ENCODE data around the gene CDCA3.

CDCA3 gene

DNA sequence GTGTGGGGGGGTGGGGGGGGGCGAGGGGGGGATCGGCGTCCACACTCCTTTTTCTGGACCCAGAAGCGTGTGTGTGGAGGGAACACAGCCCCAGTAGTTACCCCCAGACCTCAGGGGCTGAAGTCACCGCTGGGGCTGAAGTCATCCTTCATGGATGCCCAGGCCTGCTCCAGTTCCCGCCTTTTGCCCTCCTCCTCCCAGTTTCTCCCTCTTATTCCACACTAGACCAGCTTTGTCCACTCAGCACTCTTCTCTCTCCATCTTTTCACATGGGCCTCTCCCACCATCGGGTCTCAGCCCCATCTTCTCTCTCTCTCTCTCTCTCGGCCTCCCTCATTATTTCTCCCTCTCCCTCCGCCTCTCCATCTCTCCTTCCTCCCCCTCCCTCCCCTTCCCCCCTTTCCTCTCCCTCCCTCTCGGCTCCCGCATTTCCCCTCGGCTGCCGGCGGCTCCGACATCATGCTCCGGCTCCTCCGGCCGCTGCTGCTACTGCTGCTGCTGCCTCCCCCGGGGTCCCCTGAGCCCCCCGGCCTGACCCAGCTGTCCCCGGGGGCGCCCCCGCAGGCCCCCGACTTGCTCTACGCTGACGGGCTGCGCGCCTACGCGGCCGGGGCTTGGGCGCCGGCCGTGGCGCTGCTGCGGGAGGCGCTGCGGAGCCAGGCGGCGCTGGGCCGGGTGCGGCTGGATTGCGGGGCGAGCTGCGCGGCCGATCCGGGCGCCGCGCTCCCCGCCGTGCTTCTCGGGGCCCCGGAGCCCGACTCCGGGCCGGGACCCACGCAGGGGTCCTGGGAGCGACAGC, 22.9 kb downstream of the CDCA3 start, which contains the start of gene P3H3:
Gene P3H3, plus strand, starts transcription at position 426 of the 799 bp plus-strand sequence. Its CDS starts 34 bp downstream, at position 460.
- Mint-ChIP-seq H3K4me3 (peak within 1 kb of the TSS; percentile 85), H3K27ac (peak within 1 kb of the TSS; percentile 59), H3K9me3 (no peaks in the 10 kb centered on the region), H3K36me3 (ENCODE audit: low read depth) (no peaks in the 10 kb centered on the region), H3K4me1 (ENCODE audit: low read depth) (peaks cover 19% of the 10 kb centered on the region), H3K27me3 (ENCODE audit: low read depth) (peaks cover 49% of the 10 kb centered on the region)
- DNase-seq (ENCODE audit: low spot score): no peak

DNA sequence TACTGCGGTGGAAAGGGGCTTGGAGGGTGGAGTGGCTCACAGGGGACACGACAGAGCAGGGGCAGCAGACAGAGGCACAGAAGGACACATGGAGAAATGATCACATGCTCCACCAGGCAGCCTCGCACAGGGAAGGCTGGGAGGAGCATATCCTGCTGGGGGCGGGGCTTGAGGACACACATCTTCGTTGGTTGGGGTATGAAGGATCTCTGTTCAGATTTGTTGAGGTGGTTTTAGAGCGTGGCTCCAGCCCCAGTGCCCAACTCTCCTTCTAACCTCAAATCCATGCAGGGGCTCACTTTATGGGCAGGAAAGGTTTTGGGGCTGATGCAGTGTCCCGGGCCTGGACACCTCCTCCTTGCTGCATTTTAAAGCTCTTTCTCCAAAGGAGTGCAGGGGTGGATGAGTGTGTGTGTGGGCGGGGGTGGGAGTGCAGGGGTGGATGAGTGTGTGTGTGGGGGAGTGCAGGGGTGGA, 23.6 kb downstream of the CDCA3 start:
- H3K9me3 Mint-ChIP-seq: no peaks in the 10 kb centered on the region
- H3K4me1 Mint-ChIP-seq (ENCODE audit: low read depth): peaks cover 19% of the 10 kb centered on the region
- peaks cover 55% of the 10 kb centered on the region for H3K27me3 Mint-ChIP-seq (ENCODE audit: low read depth)
- peak overlapping the region; percentile 10 for H3K27ac Mint-ChIP-seq
- H3K4me3 Mint-ChIP-seq: peak overlapping the region; percentile 55
- peak; percentile 53 for DNase-seq (ENCODE audit: low spot score)
- H3K36me3 Mint-ChIP-seq (ENCODE audit: low read depth): no peaks in the 10 kb centered on the region

DNA sequence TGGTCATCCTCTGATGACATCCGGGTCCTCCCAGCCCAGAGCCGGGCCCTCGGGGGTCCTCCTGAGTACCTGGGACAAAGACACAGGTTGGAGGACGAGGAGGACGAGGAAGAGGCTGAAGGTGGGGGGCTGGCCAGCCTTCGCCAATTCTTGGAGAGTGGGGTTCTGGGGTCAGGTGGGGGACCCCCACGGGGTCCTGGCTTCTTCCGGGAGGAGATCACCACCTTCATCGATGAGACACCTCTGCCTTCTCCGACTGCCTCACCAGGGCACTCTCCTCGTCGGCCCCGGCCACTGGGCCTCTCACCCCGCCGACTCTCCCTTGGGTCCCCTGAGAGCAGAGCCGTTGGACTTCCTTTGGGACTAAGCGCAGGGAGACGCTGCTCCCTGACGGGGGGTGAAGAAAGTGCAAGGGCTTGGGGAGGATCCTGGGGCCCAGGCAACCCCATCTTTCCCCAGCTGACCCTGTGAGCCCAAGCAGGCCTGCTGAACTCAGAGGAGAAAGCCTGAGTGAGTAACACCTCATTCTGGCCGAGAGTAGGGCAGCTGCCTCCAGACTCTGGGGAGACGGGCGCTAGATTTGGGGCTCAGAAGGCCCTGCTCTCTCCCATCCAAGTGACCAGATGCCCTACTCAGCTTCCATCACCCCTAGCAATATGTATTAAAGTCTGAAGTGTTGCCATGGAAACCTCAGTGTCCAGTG, 24.2 kb downstream of the CDCA3 start:
- Mint-ChIP-seq H3K4me3 (peak overlapping the region; percentile 55), H3K27ac (peak overlapping the region; percentile 10), H3K27me3 (ENCODE audit: low read depth) (peaks cover 61% of the 10 kb centered on the region)

DNA sequence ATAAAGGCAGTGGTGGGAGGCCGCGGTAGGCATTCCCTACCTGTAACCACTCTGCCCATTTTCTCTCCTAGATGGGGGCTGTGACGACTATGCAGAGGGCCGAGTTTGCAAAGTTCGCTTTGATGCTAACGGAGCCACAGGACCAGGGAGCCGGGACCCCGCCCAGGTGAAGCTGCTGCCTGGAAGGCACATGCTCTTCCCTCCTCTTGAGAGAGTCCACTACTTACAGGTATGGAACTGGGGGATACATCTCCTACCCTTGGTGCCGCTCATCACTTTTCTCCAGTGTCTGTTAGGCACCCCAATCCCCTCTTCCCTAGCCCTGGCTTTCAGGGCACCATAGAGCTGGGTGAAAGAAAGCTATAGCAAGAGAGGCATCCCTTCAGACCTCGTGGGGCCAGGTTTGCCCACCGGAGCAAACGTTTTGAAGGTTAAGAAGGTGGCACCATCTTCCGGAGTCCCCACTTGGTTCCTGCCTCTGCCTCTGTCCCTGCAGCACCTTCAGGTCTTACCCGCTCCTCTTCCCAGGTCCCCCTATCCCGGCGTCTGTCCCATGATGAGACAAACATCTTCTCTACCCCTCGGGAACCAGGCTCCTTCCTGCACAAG, 24.9 kb downstream of the CDCA3 start:
- H3K4me3 Mint-ChIP-seq: no peak overlapping the region
- DNase-seq (ENCODE audit: low spot score): no peak
- H3K36me3 Mint-ChIP-seq (ENCODE audit: low read depth): no peaks in the 10 kb centered on the region
- H3K27ac Mint-ChIP-seq: no peak overlapping the region
- H3K27me3 Mint-ChIP-seq (ENCODE audit: low read depth): peaks cover 63% of the 10 kb centered on the region
- H3K9me3 Mint-ChIP-seq: no peaks in the 10 kb centered on the region
- H3K4me1 Mint-ChIP-seq (ENCODE audit: low read depth): peaks cover 23% of the 10 kb centered on the region

More for the DNA sequence above, 24.2 kb downstream of the CDCA3 start:
- H3K9me3 Mint-ChIP-seq: no peaks in the 10 kb centered on the region
- no peaks in the 10 kb centered on the region for H3K36me3 Mint-ChIP-seq (ENCODE audit: low read depth)
- no peak for DNase-seq (ENCODE audit: low spot score)
- peaks cover 21% of the 10 kb centered on the region for H3K4me1 Mint-ChIP-seq (ENCODE audit: low read depth)

DNA sequence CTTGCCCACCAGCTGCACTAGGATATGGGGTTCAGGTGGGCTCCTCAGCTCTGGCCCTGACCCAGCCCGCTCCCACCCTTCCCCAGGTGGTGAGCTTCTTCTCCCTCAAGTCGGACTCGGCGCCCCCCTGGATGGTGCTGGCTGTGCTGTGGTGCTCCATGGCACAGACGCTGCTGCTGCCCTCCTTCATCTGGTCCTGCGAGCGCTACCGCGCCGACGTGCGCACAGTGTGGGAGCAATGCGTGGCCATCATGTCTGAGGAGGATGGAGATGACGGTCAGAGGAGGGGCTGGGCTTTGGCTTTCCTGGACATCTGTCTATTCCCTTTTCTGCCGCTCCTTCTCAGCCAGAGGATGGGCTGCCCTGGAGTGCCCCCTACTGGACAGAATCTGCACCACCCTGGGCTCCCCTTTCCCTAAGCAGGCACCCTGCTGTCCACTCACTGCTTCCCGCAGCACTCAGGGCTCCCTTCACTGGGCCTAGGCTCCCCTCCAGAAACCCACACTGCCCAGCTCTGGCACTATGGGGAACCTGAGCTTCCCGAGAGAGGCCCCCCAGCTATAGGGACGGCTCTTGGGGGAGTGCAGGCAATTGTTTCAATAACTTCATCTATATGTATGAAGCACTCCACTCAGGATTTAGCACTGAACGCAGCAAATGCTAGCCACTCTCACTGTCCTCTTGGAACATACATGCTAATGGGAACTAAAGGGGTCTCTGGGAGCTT, 25.5 kb downstream of the CDCA3 start:
- peaks cover 30% of the 10 kb centered on the region for H3K4me1 Mint-ChIP-seq (ENCODE audit: low read depth)
- DNase-seq (ENCODE audit: low spot score): peak; percentile 74
- no peak overlapping the region for H3K4me3 Mint-ChIP-seq
- peaks cover 57% of the 10 kb centered on the region for H3K27me3 Mint-ChIP-seq (ENCODE audit: low read depth)
- H3K36me3 Mint-ChIP-seq (ENCODE audit: low read depth): peaks cover 1% of the 10 kb centered on the region
- peak overlapping the region; percentile 9 for H3K27ac Mint-ChIP-seq
- no peaks in the 10 kb centered on the region for H3K9me3 Mint-ChIP-seq

DNA sequence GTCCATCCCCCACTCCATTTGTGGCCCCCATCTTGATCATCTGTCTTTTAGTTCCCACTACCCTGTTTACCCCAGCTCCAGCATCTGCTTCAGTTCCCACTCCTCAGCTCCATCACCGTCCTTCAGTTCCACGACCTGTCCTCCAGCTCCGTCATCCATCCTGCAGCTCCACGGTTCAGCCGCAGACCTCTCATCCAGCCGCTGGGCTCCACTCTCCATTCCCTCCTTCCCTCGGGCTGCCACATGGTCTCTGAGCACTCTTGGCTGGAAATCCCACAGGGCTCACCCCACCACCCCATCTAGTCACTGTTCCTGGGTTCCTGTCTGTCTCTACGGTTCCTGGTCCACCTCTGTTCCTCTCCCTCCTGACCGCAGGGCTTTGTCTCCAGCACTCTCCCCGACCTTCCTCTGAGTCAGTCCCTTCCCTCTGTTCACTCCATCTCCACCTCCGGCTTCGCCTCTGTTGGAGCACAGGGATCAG, 26.1 kb downstream of the CDCA3 start:
- no peaks in the 10 kb centered on the region for H3K9me3 Mint-ChIP-seq
- peaks cover 31% of the 10 kb centered on the region for H3K4me1 Mint-ChIP-seq (ENCODE audit: low read depth)

DNA sequence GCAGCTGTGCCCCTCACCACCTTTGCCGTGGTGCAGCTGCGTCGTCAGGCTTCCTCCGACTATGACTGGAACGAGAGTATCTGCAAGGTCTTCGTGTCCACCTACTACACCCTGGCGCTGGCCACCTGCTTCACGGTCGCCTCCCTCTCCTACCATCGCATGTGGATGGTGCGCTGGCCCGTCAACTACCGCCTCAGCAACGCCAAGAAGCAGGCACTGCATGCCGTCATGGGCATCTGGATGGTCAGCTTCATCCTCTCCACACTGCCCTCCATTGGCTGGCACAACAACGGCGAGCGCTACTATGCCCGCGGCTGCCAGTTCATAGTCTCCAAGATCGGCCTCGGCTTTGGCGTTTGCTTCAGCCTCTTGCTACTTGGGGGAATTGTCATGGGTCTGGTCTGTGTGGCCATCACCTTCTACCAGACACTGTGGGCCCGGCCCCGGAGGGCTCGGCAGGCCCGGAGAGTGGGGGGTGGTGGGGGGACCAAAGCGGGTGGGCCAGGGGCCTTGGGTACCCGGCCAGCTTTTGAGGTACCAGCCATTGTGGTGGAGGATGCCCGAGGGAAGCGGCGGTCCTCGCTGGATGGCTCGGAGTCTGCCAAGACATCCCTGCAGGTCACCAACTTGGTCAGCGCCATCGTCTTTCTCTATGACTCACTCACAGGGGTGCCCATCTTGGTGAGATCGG, 26.9 kb downstream of the CDCA3 start:
- Mint-ChIP-seq H3K4me1 (ENCODE audit: low read depth) (peaks cover 29% of the 10 kb centered on the region), H3K27ac (no peak overlapping the region), H3K36me3 (ENCODE audit: low read depth) (peaks cover 9% of the 10 kb centered on the region), H3K27me3 (ENCODE audit: low read depth) (peaks cover 48% of the 10 kb centered on the region), H3K4me3 (no peak overlapping the region), H3K9me3 (no peaks in the 10 kb centered on the region)
- no peak for DNase-seq (ENCODE audit: low spot score)

More for the DNA sequence above, 26.1 kb downstream of the CDCA3 start:
- H3K27ac Mint-ChIP-seq: no peak overlapping the region
- H3K36me3 Mint-ChIP-seq (ENCODE audit: low read depth): peaks cover 3% of the 10 kb centered on the region
- no peak for DNase-seq (ENCODE audit: low spot score)
- H3K27me3 Mint-ChIP-seq (ENCODE audit: low read depth): peaks cover 53% of the 10 kb centered on the region
- H3K4me3 Mint-ChIP-seq: no peak overlapping the region

DNA sequence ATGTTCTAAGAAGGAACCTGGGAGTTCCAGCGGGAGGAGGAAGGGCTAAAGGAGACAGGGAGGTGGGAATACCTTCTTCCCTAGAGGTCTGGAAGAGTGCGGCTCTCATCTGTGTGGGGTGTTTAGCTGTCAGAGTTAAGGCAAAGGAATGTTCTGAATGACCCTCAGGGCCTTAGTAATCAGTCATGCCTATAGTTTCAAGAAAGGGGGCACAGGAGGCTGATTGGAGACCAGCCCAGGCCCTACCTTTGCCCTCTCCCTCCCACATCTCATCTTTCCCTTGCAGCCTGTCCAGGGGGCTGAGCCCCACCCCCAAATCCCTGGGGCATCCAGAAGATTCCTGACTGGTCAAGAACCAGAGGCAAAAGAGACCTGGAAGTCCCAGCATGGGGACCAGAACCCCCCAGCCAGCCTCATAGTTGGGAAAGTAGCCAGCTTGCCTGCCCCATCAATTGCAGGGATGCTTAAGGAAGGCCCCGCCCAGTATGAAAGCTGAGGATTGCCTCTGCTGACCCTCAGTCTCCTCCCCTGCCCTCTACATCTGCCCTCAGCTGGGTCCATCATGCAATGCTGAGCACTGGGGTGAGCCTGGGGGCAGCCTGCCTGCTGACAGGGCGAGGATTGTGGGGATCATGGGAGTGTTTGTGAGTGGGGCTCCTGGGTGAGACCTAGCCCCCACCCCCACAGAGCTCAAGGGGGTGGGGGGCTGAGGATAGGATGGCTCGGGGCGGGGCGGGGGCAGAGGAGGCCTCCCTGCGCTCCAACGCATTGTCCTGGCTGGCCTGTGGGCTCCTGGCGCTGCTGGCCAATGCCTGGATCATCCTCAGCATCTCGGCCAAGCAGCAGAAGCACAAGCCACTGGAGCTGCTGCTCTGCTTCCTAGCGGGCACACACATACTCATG, 27.7 kb downstream of the CDCA3 start:
- Mint-ChIP-seq H3K4me3 (no peak overlapping the region), H3K27ac (no peak overlapping the region), H3K27me3 (ENCODE audit: low read depth) (peaks cover 43% of the 10 kb centered on the region), H3K4me1 (ENCODE audit: low read depth) (peaks cover 25% of the 10 kb centered on the region), H3K36me3 (ENCODE audit: low read depth) (peaks cover 16% of the 10 kb centered on the region), H3K9me3 (no peaks in the 10 kb centered on the region)
- DNase-seq (ENCODE audit: low spot score): no peak

DNA sequence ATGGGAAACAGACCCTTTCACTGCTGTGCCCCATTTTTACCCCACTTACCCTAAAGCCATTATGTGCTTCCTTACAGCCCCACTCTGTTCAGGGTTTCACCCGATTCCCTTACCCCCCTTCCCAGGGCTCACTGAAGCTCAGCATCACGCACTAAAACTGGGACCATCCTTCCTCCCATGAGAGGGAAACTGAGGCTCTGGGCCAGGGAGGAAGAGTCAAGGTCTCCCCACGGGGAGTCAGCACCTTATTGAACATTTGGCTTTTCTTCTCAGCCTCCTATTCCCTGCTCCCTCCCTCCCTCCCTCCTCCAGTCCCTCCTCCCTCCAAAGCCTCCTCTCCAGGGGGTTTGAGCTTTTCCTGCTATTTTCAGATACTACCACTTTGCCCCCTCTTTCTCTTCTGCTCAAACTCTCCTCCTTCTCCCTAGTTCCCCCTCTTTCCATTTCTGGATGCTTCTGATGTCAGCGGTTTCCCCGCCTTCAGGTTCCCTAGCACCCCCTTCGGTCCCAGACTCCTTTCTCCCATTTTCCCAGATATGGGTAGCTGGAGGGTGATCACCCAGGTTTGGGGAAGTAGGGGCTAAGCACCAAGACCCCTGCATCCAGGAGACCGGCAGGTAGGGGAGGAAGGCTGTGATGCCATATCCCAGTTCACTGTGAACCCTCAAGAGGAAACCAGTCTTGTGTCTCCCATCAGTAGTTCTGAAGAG, 28.5 kb downstream of the CDCA3 start:
- Mint-ChIP-seq H3K4me3 (no peak overlapping the region), H3K36me3 (ENCODE audit: low read depth) (peaks cover 24% of the 10 kb centered on the region)

DNA sequence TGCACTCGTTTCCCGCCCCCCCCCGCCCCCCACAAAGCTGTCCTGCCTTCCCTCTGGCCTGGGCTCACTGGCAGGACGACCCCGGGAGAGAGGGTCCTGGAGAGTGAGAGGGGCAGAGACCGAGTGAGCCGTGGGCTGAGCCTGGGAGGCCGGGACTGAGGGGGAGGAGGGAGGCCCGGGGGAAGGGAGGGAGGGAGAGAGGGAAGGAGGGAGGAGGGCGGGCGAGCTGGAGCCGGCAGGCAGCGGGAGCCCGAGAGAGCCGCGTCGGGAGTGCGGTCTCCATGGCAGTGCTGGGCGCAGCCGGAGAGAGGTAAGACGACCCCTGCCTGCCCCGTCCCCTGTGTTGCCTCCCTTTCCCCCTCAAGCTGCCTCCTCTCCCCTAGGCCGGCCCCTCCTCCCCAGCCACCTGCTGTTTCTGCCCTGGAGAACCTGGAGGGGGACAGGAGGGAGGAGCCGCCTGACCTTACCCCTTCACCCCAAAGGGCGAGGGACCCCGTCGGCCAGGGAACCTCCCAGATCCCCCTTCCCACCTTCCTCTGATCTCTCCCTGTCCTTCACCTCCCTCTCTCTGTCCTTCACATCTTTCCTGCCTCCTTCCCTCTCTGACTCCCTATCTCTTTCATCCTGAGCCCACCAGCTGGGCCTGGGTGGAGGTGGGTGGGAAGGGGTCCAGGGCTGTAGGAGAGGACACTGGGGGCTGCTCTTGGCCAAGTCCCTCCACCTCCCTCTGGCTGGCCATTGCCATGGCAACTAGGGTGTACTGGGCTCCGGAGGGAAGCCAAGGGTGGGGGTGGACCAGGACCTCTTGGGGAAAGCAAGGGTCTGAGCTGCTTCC, 29.3 kb downstream of the CDCA3 start, which contains the start of gene GPR162:
Gene GPR162, plus strand, starts transcription at position 231 of the 835 bp plus-strand sequence. CDS start 2,078 bp downstream, outside the sequence.
- Mint-ChIP-seq H3K9me3 (no peaks in the 10 kb centered on the region), H3K4me3 (peak within 1 kb of the TSS; percentile 53), H3K4me1 (ENCODE audit: low read depth) (peaks cover 17% of the 10 kb centered on the region), H3K27ac (peak within 1 kb of the TSS; percentile 32), H3K36me3 (ENCODE audit: low read depth) (peaks cover 29% of the 10 kb centered on the region), H3K27me3 (ENCODE audit: low read depth) (peaks cover 36% of the 10 kb centered on the region)
- DNase-seq (ENCODE audit: low spot score): no peak

More for the DNA sequence above, 28.5 kb downstream of the CDCA3 start:
- Mint-ChIP-seq H3K27ac (no peak overlapping the region), H3K9me3 (no peaks in the 10 kb centered on the region), H3K4me1 (ENCODE audit: low read depth) (peaks cover 22% of the 10 kb centered on the region), H3K27me3 (ENCODE audit: low read depth) (peaks cover 40% of the 10 kb centered on the region)
- DNase-seq (ENCODE audit: low spot score): no peak

DNA sequence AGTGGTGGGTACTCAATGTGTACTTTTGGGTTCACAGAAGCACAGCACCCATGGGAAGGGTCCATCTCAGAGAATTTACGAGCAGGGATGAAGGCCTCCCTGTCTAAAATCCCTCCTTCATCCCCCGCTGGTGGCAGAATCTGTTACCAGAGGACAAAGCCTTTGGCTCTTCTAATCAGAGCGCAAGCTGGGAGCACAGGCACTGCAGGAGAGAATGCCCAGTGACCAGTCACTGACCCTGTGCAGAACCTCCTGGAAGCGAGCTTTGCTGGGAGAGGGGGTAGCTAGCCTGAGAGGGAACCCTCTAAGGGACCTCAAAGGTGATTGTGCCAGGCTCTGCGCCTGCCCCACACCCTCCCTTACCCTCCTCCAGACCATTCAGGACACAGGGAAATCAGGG, 30.9 kb downstream of the CDCA3 start:
- peaks cover 42% of the 10 kb centered on the region for H3K36me3 Mint-ChIP-seq (ENCODE audit: low read depth)
- H3K27me3 Mint-ChIP-seq (ENCODE audit: low read depth): peaks cover 27% of the 10 kb centered on the region
- peaks cover 13% of the 10 kb centered on the region for H3K4me1 Mint-ChIP-seq (ENCODE audit: low read depth)

More for the DNA sequence above, 30.9 kb downstream of the CDCA3 start:
- Mint-ChIP-seq H3K4me3 (no peak overlapping the region), H3K27ac (no peak overlapping the region), H3K9me3 (no peaks in the 10 kb centered on the region)
- DNase-seq (ENCODE audit: low spot score): no peak
